K562 (cell line): Measurements from ENCODE around the gene NRGN. TPM values are rescaled to one million over a fixed set of nuclear protein-coding genes. Genes with fewer than 3 reads are reported as not detected.

ENCODE experiments used
- ATAC-seq: fragments of 200-7000 bp; cut with Tn5 transposase; 3 replicates; pipeline ENCODE4 v1.9.1; 2020; ENCODE audit warnings: moderate library complexity
- BruUV-seq: library from RNA; stranded (reverse); fragments of 400-500 nt; replicated peaks from 2 replicates; lab custom pipeline; 2021; lab: Mats Ljungman, UMichigan
- CTCF ChIA-PET: fragments of 300-600 bp; formaldehyde crosslinking; extraction: SDS; loops from one replicate; lab custom pipeline; 2021; ENCODE audit warnings: low intra/inter-chr PET ratio; lab: Yijun Ruan, JAX
- POLR2A ChIA-PET: fragments of 300-600, 350-650 bp; sonication (Branson Sonifier 250); formaldehyde crosslinking; extraction: SDS; loops from one replicate; lab custom pipeline; 2021; ENCODE audit warnings: antibody characterized with exemption, inconsistent platforms; lab: Yijun Ruan, JAX
- DNase-seq, 4 experiments: peaks; one replicate each; pipeline versions ENCODE4 v3.0.0 to v3.0.0-alpha.2; 2011 to 2018; ENCODE audit warnings: low spot score in 3 of 4, mixed read lengths in 3 of 4; ENCODE audit errors: extremely low read depth in 1 of 4
- FAIRE-seq: peaks from 2 replicates; lab custom pipeline; 2011; peaks lifted over from hg19 to GRCh38; lab: Jason Lieb, UNC
- H2AFZ ChIP-seq: 2 replicates; pipeline ENCODE4 v1.6.0; 2011; ENCODE audit warnings: low read depth, low read length, control low read depth, inconsistent platforms
- H3K27ac ChIP-seq: fragments of 200-600 bp; 3 replicates; pipeline ENCODE4 v1.8.0; 2011; ENCODE audit warnings: low read depth, mild to moderate bottlenecking, control low read depth, inconsistent platforms, low read length, moderate library complexity, mixed read lengths; ENCODE audit errors: extremely low read depth
- H3K27me3 ChIP-seq, 2 experiments: fragments of 300-600 bp in 1 of 2; 2 replicates in 1 of 2; 3 replicates in 1 of 2; pipeline versions ENCODE4 v1.6.0 to v1.8.0; 2011; ENCODE audit warnings: inconsistent platforms in 2 of 2, low read length in 2 of 2, mild to moderate bottlenecking in 1 of 2, mixed read lengths in 1 of 2, moderate library complexity in 1 of 2; ENCODE audit not compliant: control insufficient read depth in 2 of 2, insufficient read depth in 2 of 2
- H3K36me3 ChIP-seq: fragments of 300-600 bp; 3 replicates; pipeline ENCODE4 v1.8.0; 2011; ENCODE audit warnings: mild to moderate bottlenecking, low read length, inconsistent platforms; ENCODE audit not compliant: control insufficient read depth, insufficient read depth
- H3K4me1 ChIP-seq, 2 experiments: fragments of 200-600 bp in 1 of 2; replicated peaks in 1 of 2; 2 replicates in 1 of 2; 3 replicates in 1 of 2; pipeline versions ENCODE4 v1.5.1 to v1.8.0; 2011; ENCODE audit warnings: inconsistent platforms in 2 of 2, low read length in 2 of 2, mild to moderate bottlenecking in 1 of 2, mixed read lengths in 1 of 2, moderate library complexity in 1 of 2; ENCODE audit not compliant: control insufficient read depth in 2 of 2, insufficient read depth in 2 of 2
- H3K4me2 ChIP-seq: 2 replicates; pipeline ENCODE4 v1.6.1; 2011; ENCODE audit warnings: low read length, control low read depth, inconsistent platforms, mixed read lengths; ENCODE audit not compliant: insufficient read depth
- H3K4me3 ChIP-seq: fragments of 200-600 bp; sonication (generic), shearing (Covaris generic); 2 replicates; pipeline ENCODE4 v1.5.1; 2016; ENCODE audit warnings: control low read depth, inconsistent platforms
- H3K79me2 ChIP-seq: fragments of 200-600 bp; 3 replicates; pipeline ENCODE4 v1.8.0; 2011; ENCODE audit warnings: low read length, inconsistent platforms; ENCODE audit not compliant: control insufficient read depth, insufficient read depth
- H3K9ac ChIP-seq, 2 experiments: 2 replicates each; pipeline versions ENCODE4 v1.6.0 to v1.6.1; 2011; ENCODE audit warnings: low read depth in 2 of 2, low read length in 2 of 2, control low read depth in 1 of 2, inconsistent platforms in 1 of 2, mild to moderate bottlenecking in 1 of 2, mixed read lengths in 1 of 2; ENCODE audit not compliant: insufficient read depth in 1 of 2
- H3K9me1 ChIP-seq: one replicate; pipeline ENCODE4 v1.6.0; 2011; ENCODE audit warnings: inconsistent platforms, mild to moderate bottlenecking, low read length, moderate library complexity; ENCODE audit not compliant: control insufficient read depth, insufficient read depth
- H3K9me3 ChIP-seq: replicated peaks from 2 replicates; pipeline ENCODE4 v1.5.1; 2011; ENCODE audit warnings: low read depth, low read length, inconsistent platforms; ENCODE audit not compliant: control insufficient read depth, insufficient read depth
- H4K20me1 ChIP-seq: replicated peaks from 2 replicates; pipeline ENCODE4 v1.6.1; 2011; ENCODE audit warnings: low read length, inconsistent platforms, mixed read lengths; ENCODE audit not compliant: control insufficient read depth, insufficient read depth
- BACH1 ChIP-seq: fragments of 200-800 bp; sonication (Bioruptor generic); IDR thresholded peaks from 2 replicates; pipeline ENCODE4 v1.6.1; 2016; ENCODE audit warnings: missing genetic modification characterization, missing compliant biosample characterization
- CEBPG ChIP-seq, 3 experiments: fragments of 200-800 bp in 1 of 3; sonication (Bioruptor generic) in 1 of 3; sonication (generic) in 1 of 3; formaldehyde crosslinking in 1 of 3; IDR thresholded peaks in 2 of 3; conservative IDR thresholded peaks in 1 of 3; 2 replicates each; pipeline versions ENCODE4 v1.6.1 to v1.8.0; 2016 to 2022; ENCODE audit warnings: missing compliant biosample characterization in 2 of 3, missing genetic modification characterization in 2 of 3, mild to moderate bottlenecking in 1 of 3, missing genetic modification reagents in 1 of 3
- CREM ChIP-seq: IDR thresholded peaks from 2 replicates; pipeline ENCODE4 v1.6.1; 2014; ENCODE audit warnings: antibody characterized with exemption, low read depth
- GTF2A2 ChIP-seq: IDR thresholded peaks from 2 replicates; pipeline ENCODE4 v1.6.1; 2016; ENCODE audit warnings: mild to moderate bottlenecking, missing genetic modification characterization, missing compliant biosample characterization
- HES1 ChIP-seq: fragments of 450-650 bp; IDR thresholded peaks from 2 replicates; pipeline ENCODE4 v1.6.1; 2016; ENCODE audit warnings: low read depth, mild to moderate bottlenecking, moderate library complexity
- HMG20A ChIP-seq: fragments of 450-650 bp; formaldehyde crosslinking; conservative IDR thresholded peaks from 2 replicates; pipeline ENCODE4 v1.4.0; 2020; ENCODE audit warnings: mild to moderate bottlenecking, mixed read lengths
- MAFG ChIP-seq: fragments of 450-650 bp; conservative IDR thresholded peaks from 2 replicates; pipeline ENCODE4 v1.6.1; 2016; ENCODE audit warnings: missing genetic modification characterization, missing compliant biosample characterization
- THRAP3 ChIP-seq: fragments of 450-650 bp; IDR thresholded peaks from 2 replicates; pipeline ENCODE4 v1.6.1; 2016; ENCODE audit warnings: mild to moderate bottlenecking, inconsistent platforms, borderline replicate concordance
- ZNF12 ChIP-seq: sonication (generic); formaldehyde crosslinking; IDR thresholded peaks from 2 replicates; pipeline ENCODE4 v1.4.0; 2020; ENCODE audit warnings: mild to moderate bottlenecking, missing genetic modification reagents
- ZNF431 ChIP-seq: sonication (generic); formaldehyde crosslinking; IDR thresholded peaks from 2 replicates; pipeline ENCODE4 v1.8.0; 2022; ENCODE audit warnings: mild to moderate bottlenecking, missing genetic modification reagents
- WGBS: fragments of 100-300 bp; shearing (Covaris generic); methylation state at CpG from one replicate; pipeline ENCODE4 v1.1.6; 2016; ENCODE audit warnings: low coverage, mixed read lengths; ENCODE audit not compliant: insufficient coverage; ENCODE audit errors: missing lambda C conversion rate; 5-methylcytosine and 5-hydroxymethylcytosine counted together
- in situ Hi-C: fragments of 300-500 bp; cut with MboI; formaldehyde crosslinking; loops from 4 replicates; pipeline ENCODE4 v1.15.0; 2018; ENCODE audit warnings: inconsistent platforms, mixed read lengths
- intact Hi-C: fragments of 100-400 bp; cut with micrococcal nuclease; formaldehyde crosslinking; loops from 2 replicates; pipeline ENCODE4 v1.14.2; 2022
- polyA plus RNA-seq, 8 experiments: library from polyadenylated mRNA; depleted of rRNA in 4 of 8; stranded (reverse) in 5 of 8; unstranded in 3 of 8; fragments of >200 nt; fragmentation: Nextera tagmentation in 2 of 8; fragmentation: Illumina TruSeq in 1 of 8; extraction: Ambion mirVana in 2 of 8; extraction: Trizol in 1 of 8; gene quantifications; 2 replicates each; pipeline versions ENCODE4 v1.2.1 to v1.2.3, GENCODE V29; 2011 to 2014; ENCODE audit warnings: inconsistent platforms in 1 of 8, missing spikeins in 1 of 8
- total RNA-seq, 7 experiments: library from RNA; depleted of rRNA in 6 of 7; stranded (reverse); fragments of >200 nt in 6 of 7; fragmentation: Illumina TruSeq in 2 of 7; extraction: Trizol in 2 of 7; gene quantifications; 2 replicates each; pipeline versions ENCODE4 v1.2.1 to v1.2.3, GENCODE V29; 2011 to 2021; ENCODE audit warnings: low replicate concordance in 1 of 7
- TF ChIP-seq, protein P1 (sequence below): sonication (generic); formaldehyde crosslinking; IDR thresholded peaks from 2 replicates; pipeline ENCODE4 v1.8.1; 2023; ENCODE audit warnings: mild to moderate bottlenecking, missing genetic modification reagents, moderate library complexity
- TF ChIP-seq, protein P2 (sequence below): sonication (generic); formaldehyde crosslinking; IDR thresholded peaks from 2 replicates; pipeline ENCODE4 v1.8.1; 2022; ENCODE audit warnings: missing genetic modification reagents

The NRGN gene
- total and polyA plus RNA-seq, 9 of the 15 experiments (the other 6 are each of a cell fraction or from before 2014, with no cell fraction given): 0.29 to 7.8 (median 3.5) TPM; not detected in 2

DNA sequence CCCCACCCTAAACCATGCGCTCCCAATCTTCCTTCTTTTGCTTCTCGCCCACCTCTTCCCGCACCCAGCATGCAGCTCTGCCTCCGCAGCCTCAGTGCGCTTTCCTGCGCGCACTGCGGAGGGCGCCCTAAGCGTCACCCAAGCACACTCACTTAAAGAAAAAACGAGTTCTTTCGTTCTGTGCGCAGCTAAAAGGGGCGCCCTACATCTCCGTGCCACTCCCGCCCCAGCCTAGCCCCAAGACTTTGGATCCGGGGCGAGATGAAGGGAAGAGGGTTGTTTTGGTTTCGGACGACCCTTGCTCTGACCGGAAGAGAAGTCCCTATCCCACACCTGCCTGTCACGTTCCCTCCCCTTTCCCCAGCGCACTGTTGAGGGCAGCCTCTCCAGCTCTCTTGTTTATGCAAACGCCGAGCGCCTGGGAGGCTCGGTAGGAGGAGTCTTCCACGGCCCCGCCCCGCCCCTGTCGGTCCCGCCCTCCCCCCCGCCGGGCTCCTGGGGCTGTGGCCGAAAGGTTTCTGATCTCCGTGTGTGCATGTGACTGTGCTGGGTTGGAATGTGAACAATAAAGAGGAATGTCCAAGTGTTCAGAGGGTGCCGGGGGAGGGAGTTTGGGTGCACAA lies 7.0 kb downstream of the NRGN start:
- ATAC-seq (peak; percentile 97), DNase-seq (peak; percentile 73 to 93 (median 91)), FAIRE-seq (peak; percentile 26)
- Histone ChIP-seq H3K9me3 (no peaks in the 10 kb centered on the region), H3K79me2 (no peaks in the 10 kb centered on the region), H2AFZ (peak overlapping the region; percentile 74), H3K9ac (peak overlapping the region in 1 of 2 experiments; percentile 62; a peak in 1 of 4 replicates), H3K4me1 (peaks cover 8 to 16% of the 10 kb centered on the region in 2 experiments; a peak in 4 of 5 replicates), H3K27me3 (peaks cover 15 to 50% of the 10 kb centered on the region in 2 experiments; a peak in 4 of 5 replicates), H3K9me1 (no peaks in the 10 kb centered on the region), H3K4me3 (no peak overlapping the region; the same call in 1 of the 2 replicates), H3K36me3 (no peaks in the 10 kb centered on the region), H3K4me2 (peak overlapping the region; percentile 52; the same call in 1 of the 2 replicates), H4K20me1 (0 out of 2 replicates have a peak, but pooled peaks cover 7% of the 10 kb centered on the region), H3K27ac (no peak overlapping the region)
- WGBS: 57% methylated on average over 25 of the region's 37 CpGs
- ChIA-PET CTCF (no interaction called here), POLR2A (interaction anchor here (0.6 to 1.0 kb wide), 2 partner anchors 12 to 52 kb away, joined by 3 read pairs; no protein-coding TSS in a partner anchor)
- intact Hi-C loops (no loop called here), in situ Hi-C loops (no loop called here)
- no TSS peak for BruUV-seq
- TF ChIP-seq ZNF431 (CRISPR knock-in tag) (no peak), BACH1 (tag) (no peak), CEBPG (CRISPR knock-in tag; IDR thresholded peaks at IDR 0.05) (no peak), CEBPG (tag; conservative IDR thresholded peaks at IDR 0.05 in 1 of 2, IDR thresholded peaks at IDR 0.05 in 1 of 2) (no peak), HES1 (no peak), MAFG (tag) (no peak), THRAP3 (no peak), HMG20A (CRISPR knock-in tag) (no peak), ZNF12 (no peak), GTF2A2 (tag) (no peak), CREM (no peak)
- TF ChIP-seq, protein P1, sequence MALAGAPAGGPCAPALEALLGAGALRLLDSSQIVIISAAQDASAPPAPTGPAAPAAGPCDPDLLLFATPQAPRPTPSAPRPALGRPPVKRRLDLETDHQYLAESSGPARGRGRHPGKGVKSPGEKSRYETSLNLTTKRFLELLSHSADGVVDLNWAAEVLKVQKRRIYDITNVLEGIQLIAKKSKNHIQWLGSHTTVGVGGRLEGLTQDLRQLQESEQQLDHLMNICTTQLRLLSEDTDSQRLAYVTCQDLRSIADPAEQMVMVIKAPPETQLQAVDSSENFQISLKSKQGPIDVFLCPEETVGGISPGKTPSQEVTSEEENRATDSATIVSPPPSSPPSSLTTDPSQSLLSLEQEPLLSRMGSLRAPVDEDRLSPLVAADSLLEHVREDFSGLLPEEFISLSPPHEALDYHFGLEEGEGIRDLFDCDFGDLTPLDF (CRISPR knock-in tag): no peak
- TF ChIP-seq, protein P2, sequence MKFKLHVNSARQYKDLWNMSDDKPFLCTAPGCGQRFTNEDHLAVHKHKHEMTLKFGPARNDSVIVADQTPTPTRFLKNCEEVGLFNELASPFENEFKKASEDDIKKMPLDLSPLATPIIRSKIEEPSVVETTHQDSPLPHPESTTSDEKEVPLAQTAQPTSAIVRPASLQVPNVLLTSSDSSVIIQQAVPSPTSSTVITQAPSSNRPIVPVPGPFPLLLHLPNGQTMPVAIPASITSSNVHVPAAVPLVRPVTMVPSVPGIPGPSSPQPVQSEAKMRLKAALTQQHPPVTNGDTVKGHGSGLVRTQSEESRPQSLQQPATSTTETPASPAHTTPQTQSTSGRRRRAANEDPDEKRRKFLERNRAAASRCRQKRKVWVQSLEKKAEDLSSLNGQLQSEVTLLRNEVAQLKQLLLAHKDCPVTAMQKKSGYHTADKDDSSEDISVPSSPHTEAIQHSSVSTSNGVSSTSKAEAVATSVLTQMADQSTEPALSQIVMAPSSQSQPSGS (CRISPR knock-in tag): no peak
